GM12878 (cell line): Measurements from ENCODE around the gene SLC49A4. TPM values are rescaled to one million over a fixed set of nuclear protein-coding genes. Genes with fewer than 3 reads are reported as not detected.

Source experiments
- ATAC-seq: fragments of 200-7000 bp; cut with Tn5 transposase; 3 replicates; pipeline ENCODE4 v1.9.1; 2020; ENCODE audit warnings: mild to moderate bottlenecking, moderate library complexity
- BruUV-seq: library from RNA; stranded (reverse); fragments of 400-500 nt; replicated peaks from 2 replicates; lab custom pipeline; 2021; lab: Mats Ljungman, UMichigan
- CTCF ChIA-PET: fragments of 300-600 bp; sonication (Branson Sonifier 250); formaldehyde crosslinking; extraction: SDS; loops from one replicate; lab custom pipeline; 2021; ENCODE audit warnings: inconsistent platforms; lab: Yijun Ruan, JAX
- POLR2A ChIA-PET: fragments of 350-600 bp; formaldehyde crosslinking; extraction: SDS; loops from one replicate; lab custom pipeline; 2021; ENCODE audit warnings: inconsistent platforms; lab: Charles Lee
- RAD21 ChIA-PET: fragments of 300-600 bp; sonication (Branson Sonifier 250); formaldehyde crosslinking; loops from one replicate; lab custom pipeline; 2023; ENCODE audit warnings: antibody characterized with exemption; ENCODE audit not compliant: unreplicated experiment; lab: Charles Lee
- SMC1A ChIA-PET: fragments of 300-600 bp; sonication (Branson Sonifier 250); formaldehyde crosslinking; loops from one replicate; lab custom pipeline; 2023; ENCODE audit not compliant: unreplicated experiment, uncharacterized antibody; lab: Charles Lee
- DNase-seq: peaks from one replicate; pipeline ENCODE4 v3.0.0-alpha.2; 2011; ENCODE audit warnings: low read depth, low spot score
- FAIRE-seq: peaks from 3 replicates; lab custom pipeline; 2011; peaks lifted over from hg19 to GRCh38; lab: Jason Lieb, UNC
- H2AFZ ChIP-seq: 2 replicates; pipeline ENCODE4 v1.6.0; 2011; ENCODE audit warnings: low read depth, low read length, control low read depth; ENCODE audit not compliant: control insufficient read depth
- H3K27ac ChIP-seq: 2 replicates; pipeline ENCODE4 v1.5.1; 2011; ENCODE audit warnings: control low read depth; ENCODE audit not compliant: control insufficient read depth, insufficient read depth
- H3K27me3 ChIP-seq, 2 experiments: replicated peaks in 1 of 2; 2 replicates each; pipeline versions ENCODE4 v1.6.0 to v1.6.1; 2011; ENCODE audit warnings: low read length in 1 of 2; ENCODE audit not compliant: control insufficient read depth in 2 of 2, insufficient read depth in 2 of 2
- H3K36me3 ChIP-seq, 2 experiments: 2 replicates each; pipeline ENCODE4 v1.5.1; 2011; ENCODE audit warnings: low read length in 1 of 2; ENCODE audit not compliant: control insufficient read depth in 2 of 2, insufficient read depth in 2 of 2
- H3K4me1 ChIP-seq: 2 replicates; pipeline ENCODE4 v1.6.1; 2011; ENCODE audit warnings: mild to moderate bottlenecking, low read length, moderate library complexity, mixed read lengths; ENCODE audit not compliant: control insufficient read depth, insufficient read depth
- H3K4me2 ChIP-seq: 2 replicates; pipeline ENCODE4 v1.6.0; 2011; ENCODE audit warnings: control low read depth; ENCODE audit not compliant: control insufficient read depth, insufficient read depth
- H3K4me3 ChIP-seq: fragments of 200-600 bp; sonication (generic); 2 replicates; pipeline ENCODE4 v1.5.1; 2016
- H3K79me2 ChIP-seq: 2 replicates; pipeline ENCODE4 v1.6.0; 2011; ENCODE audit warnings: low read length; ENCODE audit not compliant: control insufficient read depth, insufficient read depth
- H3K9ac ChIP-seq: 2 replicates; pipeline ENCODE4 v1.8.0; 2011; ENCODE audit warnings: low read length, control low read depth, mixed read lengths; ENCODE audit not compliant: control insufficient read depth, insufficient read depth
- H3K9me3 ChIP-seq: replicated peaks from 3 replicates; pipeline ENCODE4 v1.5.1; 2011; ENCODE audit warnings: mild to moderate bottlenecking, low read length; ENCODE audit not compliant: control insufficient read depth, insufficient read depth
- H4K20me1 ChIP-seq: 2 replicates; pipeline ENCODE4 v1.6.0; 2011; ENCODE audit not compliant: control insufficient read depth, insufficient read depth
- CREM ChIP-seq: IDR thresholded peaks from 2 replicates; pipeline ENCODE4 v1.6.1; 2014; ENCODE audit warnings: antibody characterized with exemption, low read depth
- CUX1 ChIP-seq: IDR thresholded peaks from 2 replicates; pipeline ENCODE4 v1.6.1; 2012; ENCODE audit warnings: improper control_type of control experiment, low read depth, low read length; ENCODE audit not compliant: insufficient replicate concordance
- ESRRA ChIP-seq: IDR thresholded peaks from 2 replicates; pipeline ENCODE4 v1.6.1; 2012; ENCODE audit warnings: mild to moderate bottlenecking, low read length, improper control_type of control experiment
- FOS ChIP-seq: IDR thresholded peaks from 3 replicates; pipeline ENCODE4 v1.6.1; 2011; ENCODE audit warnings: borderline replicate concordance; ENCODE audit not compliant: insufficient read length; ENCODE audit errors: extremely low read depth
- MAX ChIP-seq: IDR thresholded peaks from 2 replicates; pipeline ENCODE4 v1.6.1; 2012; ENCODE audit warnings: low read depth, low read length, improper control_type of control experiment
- SREBF1 ChIP-seq: IDR thresholded peaks from 2 replicates; pipeline ENCODE4 v1.6.1; 2012; ENCODE audit warnings: mild to moderate bottlenecking, low read length
- TAF1 ChIP-seq: IDR thresholded peaks from 2 replicates; pipeline ENCODE4 v1.6.1; 2011; ENCODE audit warnings: mild to moderate bottlenecking, low read depth, low read length, borderline replicate concordance
- USF1 ChIP-seq: IDR thresholded peaks from 2 replicates; pipeline ENCODE4 v1.6.1; 2011; ENCODE audit warnings: borderline replicate concordance, low read depth, mild to moderate bottlenecking, moderate library complexity, mixed read lengths, low read length; ENCODE audit not compliant: insufficient read depth; ENCODE audit errors: extremely low read length
- YBX1 ChIP-seq: fragments of 450-650 bp; IDR thresholded peaks from 2 replicates; pipeline ENCODE4 v1.6.1; 2016; ENCODE audit warnings: antibody characterized with exemption
- ZNF207 ChIP-seq: fragments of 450-650 bp; IDR thresholded peaks from 2 replicates; pipeline ENCODE4 v1.6.1; 2014; ENCODE audit warnings: antibody characterized with exemption, mild to moderate bottlenecking, borderline replicate concordance
- ZNF217 ChIP-seq: fragments of 450-650 bp; IDR thresholded peaks from 2 replicates; pipeline ENCODE4 v1.6.1; 2017; ENCODE audit warnings: antibody characterized with exemption, mild to moderate bottlenecking
- ZNF274 ChIP-seq: IDR thresholded peaks from one replicate; pipeline ENCODE4 v1.8.0; 2011; ENCODE audit not compliant: insufficient read length, insufficient read depth
- ZSCAN29 ChIP-seq: fragments of 450-650 bp; IDR thresholded peaks from 2 replicates; pipeline ENCODE4 v1.6.1; 2017; ENCODE audit warnings: mild to moderate bottlenecking, moderate library complexity
- WGBS: methylation state at CpG from one replicate; pipeline ENCODE4 v1.1.6; 2016; ENCODE audit warnings: low lambda C conversion rate; ENCODE audit not compliant: insufficient replicate concordance, insufficient coverage; ENCODE audit errors: missing lambda C conversion rate; 5-methylcytosine and 5-hydroxymethylcytosine counted together
- in situ Hi-C: fragments of 300-500 bp; cut with MboI; formaldehyde crosslinking; loops from 9 replicates; pipeline ENCODE4 v1.14.3; 2018; ENCODE audit warnings: mixed read lengths
- intact Hi-C: fragments of 100-400 bp; cut with micrococcal nuclease; formaldehyde crosslinking; loops from one replicate; pipeline ENCODE4 v1.14.2; 2022; ENCODE audit not compliant: unreplicated experiment
- polyA plus RNA-seq, 11 experiments: library from polyadenylated mRNA; depleted of rRNA in 4 of 11; unstranded in 6 of 11; stranded (reverse) in 5 of 11; fragments of >200 nt; fragmentation: Nextera tagmentation in 4 of 11; fragmentation: Illumina TruSeq in 1 of 11; extraction: Ambion mirVana in 4 of 11; extraction: Trizol in 1 of 11; gene quantifications; 1 replicate in 1 of 11; 2 replicates in 10 of 11; pipeline versions ENCODE4 v1.2.1 to v1.2.3, GENCODE V29; 2011 to 2016; ENCODE audit warnings: inconsistent platforms in 2 of 11, missing spikeins in 2 of 11, low read depth in 1 of 11
- total RNA-seq, 4 experiments: library from RNA; depleted of rRNA in 3 of 4; stranded (reverse); fragments of >200 nt in 3 of 4; fragmentation: Illumina TruSeq in 1 of 4; extraction: Trizol in 1 of 4; gene quantifications; 2 replicates each; pipeline versions ENCODE4 v1.2.1 to v1.2.3, GENCODE V29; 2013 to 2021

SLC49A4 gene
- total and polyA plus RNA-seq, 10 of the 15 experiments (the other 5 are each of a cell fraction or from before 2014, with no cell fraction given): 0.48 to 2.2 (median 1.4) TPM

GRCh38 chr3:122816587-122816986 is 21.7 kb downstream of the SLC49A4 start (continued):
- TF ChIP-seq TAF1 (no peak), SREBF1 (no peak), CREM (no peak)

- no peak overlapping the region for H2AFZ ChIP-seq
- no peaks in the 10 kb centered on the region for H3K36me3 ChIP-seq
- no peaks in the 10 kb centered on the region for H3K4me1 ChIP-seq
- FAIRE-seq (no peak), DNase-seq (no peak), ATAC-seq (no peak)
- ChIA-PET POLR2A (interaction anchor here (0.7 kb wide), 1 partner anchor 357 kb away, joined by 6 read pairs; no protein-coding TSS in a partner anchor), CTCF (no interaction called here), RAD21 (interaction anchor here (0.8 to 1.3 kb wide), 2 partner anchors 127 to 217 kb away, joined by 3 to 5 read pairs; no protein-coding TSS in a partner anchor), SMC1A (interaction anchor here (0.9 to 1.6 kb wide), 3 partner anchors 10 to 14 kb away, joined by 3 read pairs; no protein-coding TSS in a partner anchor)
- in situ Hi-C loops: no loop called here
- no TSS peak for BruUV-seq
- WGBS: 73% methylated on average over 7 of the region's 7 CpGs
- H3K4me2 ChIP-seq: no peak overlapping the region
- H4K20me1 ChIP-seq: no peaks in the 10 kb centered on the region
- no peak overlapping the region for H3K9ac ChIP-seq
- no peak overlapping the region for H3K27ac ChIP-seq
- intact Hi-C loops: no loop called here
- H3K27me3 ChIP-seq: no peaks in the 10 kb centered on the region
- H3K4me3 ChIP-seq: no peak overlapping the region
- H3K9me3 ChIP-seq: no peaks in the 10 kb centered on the region; the same call in 2 of the 3 replicates
- H3K79me2 ChIP-seq: no peaks in the 10 kb centered on the region
- TF ChIP-seq ZNF217: no peak
- TF ChIP-seq FOS: no peak
- TF ChIP-seq SREBF1: no peak
- no peak for TF ChIP-seq ESRRA
- TF ChIP-seq MAX: no peak
- no peak for TF ChIP-seq ZSCAN29
- no peak for TF ChIP-seq YBX1
- TF ChIP-seq ZNF207: no peak
- TF ChIP-seq TAF1: no peak
- TF ChIP-seq ZNF274: no peak
- no peak for TF ChIP-seq USF1
- TF ChIP-seq CUX1: no peak
Measured at GRCh38 chr3:122824465-122825381, 29.9 kb downstream of the SLC49A4 start.
